ENCODE data around the gene IL17RA.

Gene IL17RA

DNA sequence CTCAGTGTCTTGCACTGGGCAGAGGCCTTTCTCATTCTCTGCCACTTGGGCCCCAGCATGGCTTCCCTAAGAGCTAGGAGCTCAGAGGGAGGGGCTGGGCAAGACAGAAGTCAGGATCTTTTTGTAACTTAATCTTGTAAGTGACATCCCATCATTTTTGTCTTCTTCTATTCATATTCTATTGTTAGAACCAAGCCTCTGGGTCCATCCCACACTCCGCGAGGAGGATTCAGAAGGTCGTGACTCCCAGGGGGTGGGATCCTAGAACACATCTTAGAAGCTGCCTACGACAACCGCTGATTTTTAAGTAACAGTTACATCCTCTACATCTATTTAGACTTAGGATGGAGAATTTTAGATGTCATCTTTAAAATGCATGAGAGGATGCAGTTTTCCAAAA is 1.5 kb upstream of the IL17RA start:
- no peak for DNase-seq (ENCODE audit: low spot score)

DNA sequence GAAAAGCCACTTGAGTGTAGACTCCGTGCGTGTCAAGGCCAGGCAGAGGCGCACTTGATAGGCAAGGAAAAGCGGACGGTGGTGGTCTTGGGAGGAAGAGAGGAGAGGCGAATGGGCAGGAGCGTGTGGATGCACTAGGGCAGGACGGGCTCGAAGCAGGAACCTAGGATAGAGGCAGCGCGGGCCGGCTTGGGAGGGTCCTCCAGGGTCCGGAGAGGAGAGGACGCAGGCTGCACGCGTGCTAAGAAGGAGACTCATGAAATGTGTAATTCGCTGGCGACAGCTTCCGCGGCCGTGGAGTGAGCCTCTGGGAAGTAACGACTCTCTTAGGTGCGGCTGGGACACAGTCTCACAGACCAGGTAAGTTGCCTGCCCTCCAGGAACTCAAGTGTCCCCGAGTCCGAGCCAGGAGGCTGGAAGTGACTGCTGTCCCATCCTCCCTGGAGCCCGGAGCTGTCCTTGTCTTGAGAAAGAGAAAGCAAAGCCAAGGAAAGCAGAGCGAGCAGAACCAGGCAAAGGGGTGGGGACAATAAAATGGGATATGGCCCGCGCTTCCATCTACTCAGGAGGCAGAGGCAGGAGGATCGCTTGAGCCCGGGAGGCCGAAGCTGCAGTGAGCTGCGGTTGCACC is 874 bp upstream of the IL17RA start:
- DNase-seq (ENCODE audit: low spot score) = no peak

GRCh38 chr22:17085277-17086181 is 729 bp downstream of the IL17RA start:
- peak; percentile 54 for DNase-seq (ENCODE audit: low spot score)

DNA sequence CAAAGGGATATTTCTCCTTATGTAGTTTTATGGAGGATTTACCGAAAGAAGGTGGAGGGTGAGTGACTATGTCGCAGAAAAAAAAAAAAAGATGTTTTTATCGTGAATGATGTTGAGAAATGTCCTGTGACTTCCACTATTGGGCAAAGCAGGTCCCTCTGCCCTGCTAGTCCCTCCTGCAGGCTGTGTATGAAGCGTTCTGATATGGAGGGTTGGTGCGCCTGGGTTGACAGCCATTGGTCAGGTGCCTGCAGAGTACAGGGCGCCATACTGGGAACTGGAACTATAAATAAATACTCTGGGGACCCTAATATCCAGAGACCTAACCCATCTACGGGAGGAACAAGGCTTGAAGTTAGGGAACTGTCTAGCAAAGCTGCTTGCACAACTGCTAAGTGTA is 1.5 kb downstream of the IL17RA start:
- DNase-seq (ENCODE audit: low spot score) = no peak

DNA sequence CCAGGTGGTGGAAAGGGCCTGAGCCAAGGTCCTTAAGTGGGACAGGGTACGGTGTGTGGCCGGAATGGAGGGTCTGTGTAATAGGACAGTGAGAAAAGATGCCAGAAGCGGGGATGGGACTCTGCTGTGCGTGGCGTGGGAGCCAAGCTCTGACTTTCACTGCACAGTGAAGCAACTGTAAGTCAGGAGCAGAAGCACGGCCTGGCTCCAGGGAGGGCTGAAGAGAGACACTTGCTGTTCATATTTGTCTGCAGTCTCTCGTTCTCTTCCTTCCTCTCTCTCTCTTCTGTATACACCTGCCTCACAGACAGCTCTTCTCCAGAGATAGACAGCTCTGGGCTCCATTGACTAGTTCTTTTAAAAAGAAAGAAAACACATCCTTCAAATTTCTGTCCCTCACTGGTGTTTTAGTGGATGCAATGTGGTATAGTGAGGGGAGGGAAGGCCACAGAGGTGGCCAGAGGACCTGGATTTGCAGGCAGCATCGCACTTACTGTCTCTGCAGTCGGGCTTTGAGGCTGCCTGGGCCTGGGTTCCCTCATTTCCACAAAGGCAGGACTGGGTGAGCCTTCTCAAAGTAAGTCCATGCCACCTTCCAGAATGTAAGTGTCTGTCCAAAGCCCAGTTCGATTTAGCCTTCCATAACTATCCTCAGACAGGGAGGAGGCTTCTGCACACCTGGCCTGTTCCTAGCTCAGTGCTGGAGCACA is 2.1 kb downstream of the IL17RA start:
- DNase-seq (ENCODE audit: low spot score) = no peak

DNA sequence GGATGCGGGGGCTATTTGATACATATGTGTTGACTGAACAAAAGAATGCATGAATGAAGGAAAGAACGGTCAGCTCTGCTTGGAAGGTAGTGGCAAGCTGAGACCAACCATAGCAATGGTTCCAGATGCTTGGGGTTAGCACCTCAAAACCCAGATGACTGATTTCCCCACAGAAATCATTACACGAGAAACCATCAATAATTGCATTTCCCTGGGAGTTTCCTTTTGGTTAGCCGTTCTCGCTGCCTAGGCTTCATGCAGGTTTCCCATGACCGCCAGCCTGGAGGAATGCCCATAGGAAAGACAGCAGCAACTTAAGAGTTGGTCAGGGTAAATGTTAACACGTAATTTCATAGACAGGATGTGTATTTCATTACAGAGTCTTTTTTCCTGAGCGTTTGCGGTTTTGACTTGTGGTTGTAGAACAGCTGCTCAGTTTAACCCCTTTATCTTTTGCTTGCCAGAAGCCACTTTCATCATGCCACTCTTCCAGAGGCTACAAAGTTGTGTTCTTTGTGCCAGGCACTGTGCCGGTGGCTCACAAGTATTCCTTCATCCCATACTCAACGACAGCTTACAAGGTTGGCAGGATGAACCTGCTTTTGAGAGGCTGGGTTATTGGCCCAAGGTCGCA is 2.8 kb downstream of the IL17RA start:
- DNase-seq (ENCODE audit: low spot score) = no peak

GRCh38 chr22:17090550-17090949 is 5.8 kb downstream of the IL17RA start:
- no peak for DNase-seq (ENCODE audit: low spot score)

GRCh38 chr22:17091851-17092250 is 7.1 kb downstream of the IL17RA start:
- DNase-seq (ENCODE audit: low spot score) = no peak

DNA sequence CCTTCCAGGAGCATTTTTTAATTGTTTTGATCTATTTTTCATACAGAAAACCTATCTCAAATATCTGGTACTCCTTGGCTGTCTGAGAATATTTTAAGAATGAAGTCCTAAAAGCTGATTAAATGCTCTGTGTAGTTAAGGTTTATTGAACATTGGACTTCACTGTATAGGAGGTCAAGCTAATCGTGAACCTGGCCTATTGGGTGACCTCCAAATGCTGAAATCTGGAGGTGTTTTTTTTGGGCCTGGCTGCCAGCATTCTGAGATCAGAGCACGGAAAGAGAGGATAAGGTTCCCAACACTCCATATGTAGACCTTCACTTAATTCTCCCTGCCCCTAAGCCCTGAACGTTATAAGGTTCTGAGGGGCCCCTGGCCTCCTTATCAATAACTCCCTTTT is 8.3 kb downstream of the IL17RA start:
- DNase-seq (ENCODE audit: low spot score) = no peak

- peak; percentile 74 for DNase-seq (ENCODE audit: low spot score)
Observed at GRCh38 chr22:17095538-17095937, 10.7 kb downstream of the IL17RA start.

DNA sequence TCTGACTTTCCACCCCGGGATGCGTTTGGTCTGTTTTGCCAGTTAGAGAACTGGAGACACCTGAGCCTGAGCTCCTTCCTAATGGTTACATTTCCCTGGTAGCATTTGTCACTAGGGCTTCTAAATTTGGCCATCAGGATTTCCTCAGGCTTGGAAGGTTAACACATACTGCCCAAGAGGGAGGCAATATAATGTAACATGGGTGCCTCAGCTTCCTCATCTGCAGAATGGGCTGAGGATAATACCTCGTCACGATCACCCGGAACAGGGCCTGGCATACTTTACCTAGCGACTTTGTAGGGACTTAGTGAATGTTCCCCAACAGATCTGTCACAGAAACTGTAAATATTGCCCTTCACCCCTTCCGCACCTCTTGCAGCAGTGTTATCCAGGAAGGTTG is 11.3 kb downstream of the IL17RA start:
- no peak for DNase-seq (ENCODE audit: low spot score)

DNA sequence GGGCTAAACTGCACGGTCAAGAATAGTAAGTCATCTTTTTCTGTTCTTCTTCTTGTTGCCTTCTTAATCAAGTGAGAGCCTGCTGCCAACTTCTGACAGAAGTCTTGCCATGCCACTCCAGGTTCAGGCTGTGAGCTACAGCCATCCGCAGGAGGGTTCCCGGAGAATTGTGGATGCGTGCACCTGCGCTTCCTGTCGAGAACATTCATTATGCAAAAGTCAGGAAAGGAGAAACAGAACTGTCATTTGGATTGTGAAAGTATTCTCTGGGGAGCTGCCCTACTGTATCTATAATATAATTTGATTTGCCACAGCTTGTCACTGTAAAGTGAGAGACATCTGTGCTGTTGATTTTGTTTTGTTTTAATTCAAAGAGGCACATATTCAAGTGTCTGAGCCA is 12.3 kb downstream of the IL17RA start:
- DNase-seq (ENCODE audit: low spot score) = no peak

DNA sequence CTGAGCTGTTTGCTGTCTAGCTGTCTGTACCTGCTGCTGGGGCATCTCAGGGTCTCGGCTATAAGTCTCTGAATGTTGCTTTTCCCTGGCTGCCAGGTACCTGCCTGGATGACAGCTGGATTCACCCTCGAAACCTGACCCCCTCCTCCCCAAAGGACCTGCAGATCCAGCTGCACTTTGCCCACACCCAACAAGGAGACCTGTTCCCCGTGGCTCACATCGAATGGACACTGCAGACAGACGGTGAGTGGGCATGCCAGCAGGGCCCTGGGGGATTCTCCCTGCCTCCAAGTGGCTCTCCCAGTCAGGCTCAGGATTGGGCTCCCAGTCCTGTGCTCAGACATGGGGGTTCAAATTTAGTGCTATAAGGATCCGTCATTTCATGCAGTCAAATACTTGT is 12.9 kb downstream of the IL17RA start:
- DNase-seq (ENCODE audit: low spot score) = no peak

GRCh38 chr22:17098379-17098819 is 13.6 kb downstream of the IL17RA start:
- no peak for DNase-seq (ENCODE audit: low spot score)

DNA sequence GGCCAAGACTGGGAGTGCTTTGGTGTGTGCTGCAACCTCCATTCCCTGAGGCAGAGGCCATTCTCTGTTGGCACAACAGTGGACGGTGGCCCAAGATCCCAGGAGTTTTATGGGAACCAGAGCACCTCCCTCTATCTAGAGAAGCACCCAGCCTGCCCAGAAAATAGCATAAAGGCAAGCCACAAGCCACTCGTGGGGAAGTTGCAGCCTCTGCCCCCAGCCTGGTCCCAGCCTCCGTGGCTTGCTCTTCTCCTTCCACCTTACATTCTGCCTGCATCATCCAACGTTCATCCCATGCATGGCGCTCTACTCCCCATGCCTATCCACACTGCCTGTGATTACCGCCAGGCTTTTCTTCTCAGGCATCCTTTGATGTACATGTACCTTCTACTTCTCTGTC is 15.8 kb downstream of the IL17RA start:
- DNase-seq (ENCODE audit: low spot score) = no peak

DNA sequence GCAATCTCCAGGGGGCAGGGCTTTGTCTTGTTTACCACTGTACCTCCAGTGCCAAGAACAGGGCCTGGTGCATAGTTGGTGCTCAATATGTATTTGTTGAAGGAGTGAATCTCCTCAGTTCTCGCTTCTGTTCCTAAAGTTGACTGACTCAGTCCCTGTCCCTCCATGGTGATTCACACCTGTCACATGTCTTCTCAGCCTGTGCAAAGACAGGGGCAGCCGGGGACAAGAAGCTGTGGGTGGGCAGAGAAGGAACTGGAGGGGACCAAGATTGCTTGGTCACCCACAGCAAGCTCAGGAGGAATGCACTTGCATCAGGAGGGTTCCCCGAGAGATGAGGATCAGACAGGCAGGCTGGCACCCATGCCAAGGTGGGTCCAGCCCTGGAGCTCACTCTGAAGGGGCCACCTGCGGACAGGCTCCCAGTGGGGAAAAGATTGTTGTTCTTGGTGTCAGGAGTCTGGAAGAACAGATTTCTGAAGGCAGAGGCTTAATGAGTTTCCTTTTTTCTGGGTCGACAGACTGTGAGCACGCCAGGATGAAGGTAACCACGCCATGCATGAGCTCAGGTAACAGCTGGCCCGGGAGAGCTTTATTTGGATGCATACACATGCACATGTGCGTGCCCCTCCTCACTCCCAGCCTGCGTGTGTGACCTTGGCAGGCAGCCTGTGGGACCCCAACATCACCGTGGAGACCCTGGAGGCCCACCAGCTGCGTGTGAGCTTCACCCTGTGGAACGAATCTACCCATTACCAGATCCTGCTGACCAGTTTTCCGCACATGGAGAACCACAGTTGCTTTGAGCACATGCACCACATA is 16.9 kb downstream of the IL17RA start:
- DNase-seq (ENCODE audit: low spot score) = no peak

GRCh38 chr22:17102297-17102667 is 17.5 kb downstream of the IL17RA start:
- no peak for DNase-seq (ENCODE audit: low spot score)

GRCh38 chr22:17103351-17103750 is 18.6 kb downstream of the IL17RA start:
- DNase-seq (ENCODE audit: low spot score) = no peak

DNA sequence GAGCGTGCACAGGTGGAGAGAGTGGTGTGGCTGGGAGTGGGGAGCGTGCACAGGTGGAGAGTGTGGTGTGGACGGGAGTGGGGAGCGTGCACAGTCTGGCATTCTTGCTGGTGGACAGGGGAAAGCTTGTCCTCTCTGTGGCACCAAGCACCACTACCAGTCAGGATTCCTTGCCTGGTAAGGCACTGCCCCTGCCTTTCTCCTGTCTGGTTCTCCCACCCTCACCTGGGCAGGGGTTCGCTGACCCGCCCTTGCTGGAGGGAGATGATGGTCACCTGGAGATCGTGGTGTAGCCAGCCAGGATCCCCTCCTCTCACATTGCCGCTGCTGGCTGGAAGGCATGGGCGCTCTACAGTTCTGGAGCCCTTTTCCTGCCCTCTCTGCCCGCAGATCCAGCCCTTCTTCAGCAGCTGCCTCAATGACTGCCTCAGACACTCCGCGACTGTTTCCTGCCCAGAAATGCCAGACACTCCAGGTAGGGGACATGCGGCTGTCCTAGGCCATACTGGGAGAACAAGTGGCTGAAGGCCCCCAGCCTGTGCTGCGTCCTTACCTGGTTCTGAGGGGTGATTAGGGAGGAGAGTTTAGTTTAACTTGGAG is 19.6 kb downstream of the IL17RA start:
- DNase-seq (ENCODE audit: low spot score) = no peak

- no peak for DNase-seq (ENCODE audit: low spot score)
Observed at GRCh38 chr22:17105143-17106129, 20.6 kb downstream of the IL17RA start.
